ENCODE results near the gene SMG5.
A peak's percentile ranks its signal among the peaks of the same experiment; 100 is the strongest.

SMG5 gene

DNA sequence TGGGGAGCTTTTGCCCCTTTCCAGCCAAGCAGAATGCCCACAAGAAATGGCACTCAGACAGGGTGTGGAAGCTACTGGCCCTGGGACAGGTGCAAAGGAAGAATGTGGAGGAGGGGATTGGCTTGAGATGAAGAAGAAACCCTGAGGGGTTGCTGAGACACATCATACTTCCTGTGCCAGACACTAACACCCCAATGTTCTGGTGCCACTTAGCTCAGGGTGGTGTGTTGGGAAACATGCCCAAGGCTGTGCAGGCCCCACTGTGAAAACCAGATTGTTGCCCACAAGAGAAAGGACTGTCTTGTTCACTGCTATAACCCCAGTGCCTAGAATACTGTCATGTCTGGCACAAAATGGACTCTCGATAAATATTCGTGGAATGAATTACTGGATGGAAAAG, 24.9 kb downstream of the SMG5 start:
- peaks cover 11% of the 10 kb centered on the region for H3K4me1 ChIP-seq
- H3K27ac ChIP-seq: no peak overlapping the region
- H3K9me3 ChIP-seq (ENCODE audit: control insufficient read depth, low read length): no peaks in the 10 kb centered on the region
- H3K9ac ChIP-seq: no peak overlapping the region
- no peaks in the 10 kb centered on the region for H3K36me3 ChIP-seq (ENCODE audit: control insufficient read depth, insufficient read depth, low read length)
- TF ChIP-seq, protein P1, sequence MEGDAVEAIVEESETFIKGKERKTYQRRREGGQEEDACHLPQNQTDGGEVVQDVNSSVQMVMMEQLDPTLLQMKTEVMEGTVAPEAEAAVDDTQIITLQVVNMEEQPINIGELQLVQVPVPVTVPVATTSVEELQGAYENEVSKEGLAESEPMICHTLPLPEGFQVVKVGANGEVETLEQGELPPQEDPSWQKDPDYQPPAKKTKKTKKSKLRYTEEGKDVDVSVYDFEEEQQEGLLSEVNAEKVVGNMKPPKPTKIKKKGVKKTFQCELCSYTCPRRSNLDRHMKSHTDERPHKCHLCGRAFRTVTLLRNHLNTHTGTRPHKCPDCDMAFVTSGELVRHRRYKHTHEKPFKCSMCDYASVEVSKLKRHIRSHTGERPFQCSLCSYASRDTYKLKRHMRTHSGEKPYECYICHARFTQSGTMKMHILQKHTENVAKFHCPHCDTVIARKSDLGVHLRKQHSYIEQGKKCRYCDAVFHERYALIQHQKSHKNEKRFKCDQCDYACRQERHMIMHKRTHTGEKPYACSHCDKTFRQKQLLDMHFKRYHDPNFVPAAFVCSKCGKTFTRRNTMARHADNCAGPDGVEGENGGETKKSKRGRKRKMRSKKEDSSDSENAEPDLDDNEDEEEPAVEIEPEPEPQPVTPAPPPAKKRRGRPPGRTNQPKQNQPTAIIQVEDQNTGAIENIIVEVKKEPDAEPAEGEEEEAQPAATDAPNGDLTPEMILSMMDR (IDR thresholded peaks at IDR 0.05): no peak
- no peaks in the 10 kb centered on the region for H3K27me3 ChIP-seq (ENCODE audit: control insufficient read depth, insufficient read depth, low read length)
- H3K4me2 ChIP-seq (ENCODE audit: low read length): no peak overlapping the region
- H3K4me3 ChIP-seq (ENCODE audit: low read depth, low read length): no peak overlapping the region
- H3K79me2 ChIP-seq: no peaks in the 10 kb centered on the region
- no peak overlapping the region for H2AFZ ChIP-seq

- peaks cover 22% of the 10 kb centered on the region for H3K4me1 ChIP-seq
- H2AFZ ChIP-seq: no peak overlapping the region
- no peaks in the 10 kb centered on the region for H3K79me2 ChIP-seq
- no peaks in the 10 kb centered on the region for H3K9me3 ChIP-seq (ENCODE audit: control insufficient read depth, low read length)
- no peaks in the 10 kb centered on the region for H3K27me3 ChIP-seq (ENCODE audit: control insufficient read depth, insufficient read depth, low read length)
- H3K36me3 ChIP-seq (ENCODE audit: control insufficient read depth, insufficient read depth, low read length): no peaks in the 10 kb centered on the region
- H3K4me2 ChIP-seq (ENCODE audit: low read length): peak overlapping the region; percentile 42
- H3K9ac ChIP-seq: no peak overlapping the region
- peak overlapping the region; percentile 74 for H3K27ac ChIP-seq
- TF ChIP-seq, protein P1 (IDR thresholded peaks at IDR 0.05): no peak
- H3K4me3 ChIP-seq (ENCODE audit: low read depth, low read length): no peak overlapping the region
Measured at GRCh38 chr1:156253634-156254033, 29.0 kb downstream of the SMG5 start.

GRCh38 chr1:156251527-156251926, 31.1 kb downstream of the SMG5 start:
- Histone ChIP-seq H3K27ac (peak overlapping the region; percentile 49), H3K4me3 (ENCODE audit: low read depth, low read length) (no peak overlapping the region), H3K9me3 (ENCODE audit: control insufficient read depth, low read length) (no peaks in the 10 kb centered on the region), H3K4me1 (peaks cover 22% of the 10 kb centered on the region), H3K27me3 (ENCODE audit: control insufficient read depth, insufficient read depth, low read length) (no peaks in the 10 kb centered on the region), H2AFZ (no peak overlapping the region), H3K36me3 (ENCODE audit: control insufficient read depth, insufficient read depth, low read length) (no peaks in the 10 kb centered on the region), H3K4me2 (ENCODE audit: low read length) (no peak overlapping the region), H3K79me2 (no peaks in the 10 kb centered on the region), H3K9ac (no peak overlapping the region)
- TF ChIP-seq, protein P1 (IDR thresholded peaks at IDR 0.05): no peak

DNA sequence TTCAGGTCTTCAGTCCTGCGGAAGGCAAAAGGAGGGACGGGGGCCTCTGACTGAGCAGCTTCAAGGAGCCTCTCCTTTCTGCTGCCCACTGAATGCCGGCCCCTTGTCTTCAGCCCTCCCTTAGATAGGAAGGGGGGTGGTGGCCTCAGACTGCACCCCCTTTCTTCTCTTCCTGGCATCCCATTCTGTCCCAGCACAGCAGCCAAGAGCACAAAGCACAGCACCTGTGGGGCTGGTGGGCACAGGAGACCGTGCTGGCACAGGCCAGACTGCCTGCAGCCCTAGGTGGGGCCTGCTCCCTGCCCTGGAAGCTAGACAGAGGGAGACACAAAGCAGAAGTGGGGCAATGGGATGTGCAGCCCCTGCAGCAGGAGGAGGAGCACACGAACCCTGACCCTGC, 33.0 kb downstream of the SMG5 start:
- no peaks in the 10 kb centered on the region for H3K79me2 ChIP-seq
- no peak overlapping the region for H3K9ac ChIP-seq
- no peaks in the 10 kb centered on the region for H3K9me3 ChIP-seq (ENCODE audit: control insufficient read depth, low read length)
- no peaks in the 10 kb centered on the region for H3K36me3 ChIP-seq (ENCODE audit: control insufficient read depth, insufficient read depth, low read length)
- peaks cover 22% of the 10 kb centered on the region for H3K4me1 ChIP-seq
- H3K27me3 ChIP-seq (ENCODE audit: control insufficient read depth, insufficient read depth, low read length): no peaks in the 10 kb centered on the region
- no peak overlapping the region for H3K4me2 ChIP-seq (ENCODE audit: low read length)
- no peak overlapping the region for H3K4me3 ChIP-seq (ENCODE audit: low read depth, low read length)
- TF ChIP-seq, protein P1 (IDR thresholded peaks at IDR 0.05): no peak
- H2AFZ ChIP-seq: no peak overlapping the region
- no peak overlapping the region for H3K27ac ChIP-seq

- H3K4me2 ChIP-seq (ENCODE audit: low read length): no peak overlapping the region
- H3K4me3 ChIP-seq (ENCODE audit: low read depth, low read length): no peak overlapping the region
- peaks cover 13% of the 10 kb centered on the region for H3K4me1 ChIP-seq
- no peaks in the 10 kb centered on the region for H3K79me2 ChIP-seq
- H2AFZ ChIP-seq: no peak overlapping the region
- no peaks in the 10 kb centered on the region for H3K27me3 ChIP-seq (ENCODE audit: control insufficient read depth, insufficient read depth, low read length)
- TF ChIP-seq, protein P1 (IDR thresholded peaks at IDR 0.05): no peak
- H3K9ac ChIP-seq: no peak overlapping the region
- no peak overlapping the region for H3K27ac ChIP-seq
- H3K36me3 ChIP-seq (ENCODE audit: control insufficient read depth, insufficient read depth, low read length): no peaks in the 10 kb centered on the region
- H3K9me3 ChIP-seq (ENCODE audit: control insufficient read depth, low read length): no peaks in the 10 kb centered on the region
Measured at GRCh38 chr1:156248323-156248683, 34.3 kb downstream of the SMG5 start.
